ENCODE measurements around the gene ARID5B.

ARID5B gene

DNA sequence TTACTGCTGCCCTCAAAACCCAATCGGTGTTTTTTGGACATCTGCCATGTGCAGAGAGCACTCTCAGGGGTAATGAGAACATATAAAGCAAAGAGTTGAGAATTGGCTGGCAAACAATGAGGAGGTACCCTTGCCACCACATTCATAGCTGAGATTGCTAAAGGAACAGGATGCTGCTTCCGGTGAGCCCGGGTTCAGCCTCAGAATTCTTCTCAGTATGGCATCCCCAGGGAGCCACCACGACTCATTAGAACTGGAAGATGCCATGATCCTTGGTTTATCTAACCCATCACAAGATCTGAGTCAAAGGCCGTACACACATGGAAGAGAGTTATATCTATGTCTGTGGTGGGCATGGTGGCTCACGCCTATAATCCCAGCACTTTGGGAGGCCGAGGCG lies 174.4 kb downstream of the ARID5B start:
- no peak for DNase-seq (ENCODE audit: low spot score)

DNA sequence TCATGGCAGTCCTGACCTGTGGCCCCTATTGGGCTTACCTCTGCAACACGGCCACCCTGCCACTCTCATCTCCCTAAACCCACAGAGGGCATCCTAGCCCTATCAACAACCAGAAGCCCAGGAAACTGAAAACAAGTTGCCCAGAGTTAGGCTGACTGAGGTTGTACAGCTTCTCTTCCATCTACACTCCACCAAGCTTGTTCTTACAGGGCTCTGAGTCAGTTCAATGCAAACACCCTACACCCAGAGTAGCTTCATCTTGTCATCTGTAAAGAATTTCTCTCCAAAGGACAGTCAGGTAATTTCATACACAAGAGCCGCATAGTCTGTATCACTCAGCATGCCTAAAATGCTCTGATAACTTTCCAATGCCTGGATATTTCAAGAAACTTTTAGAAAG lies 175.4 kb downstream of the ARID5B start:
- DNase-seq (ENCODE audit: low spot score): no peak

DNA sequence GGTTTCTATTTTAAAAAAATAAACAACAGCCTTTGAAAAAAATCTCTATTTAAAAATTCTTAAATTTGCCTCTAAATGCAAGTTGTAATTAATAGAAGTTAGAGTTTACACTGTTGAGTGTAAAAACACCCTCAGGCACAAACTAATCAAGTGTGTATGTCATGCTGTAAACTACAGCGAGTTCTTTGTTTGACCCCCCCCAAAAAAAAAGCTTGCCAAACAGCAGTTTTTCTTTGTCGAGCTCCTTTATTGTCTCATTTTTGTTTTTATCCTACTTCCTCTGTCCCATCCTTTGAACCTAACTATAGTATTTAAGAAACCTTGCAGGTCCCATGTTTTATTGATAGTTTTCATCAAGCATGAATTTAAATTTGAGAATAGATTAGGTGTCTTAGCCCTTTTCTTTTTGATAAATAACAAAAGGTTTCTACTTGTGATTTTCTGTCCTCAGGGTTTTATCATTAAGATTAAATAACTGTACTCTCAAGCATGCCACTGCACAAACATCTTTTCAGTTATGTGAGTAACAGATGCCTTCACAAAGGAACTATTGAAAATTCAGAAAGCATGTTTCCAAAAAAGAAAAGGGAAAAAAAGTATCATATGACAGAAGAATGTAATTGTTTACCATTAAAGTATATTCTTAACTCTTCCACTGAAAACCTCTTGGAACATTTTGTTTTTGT lies 176.0 kb downstream of the ARID5B start:
- no peak for DNase-seq (ENCODE audit: low spot score)

DNA sequence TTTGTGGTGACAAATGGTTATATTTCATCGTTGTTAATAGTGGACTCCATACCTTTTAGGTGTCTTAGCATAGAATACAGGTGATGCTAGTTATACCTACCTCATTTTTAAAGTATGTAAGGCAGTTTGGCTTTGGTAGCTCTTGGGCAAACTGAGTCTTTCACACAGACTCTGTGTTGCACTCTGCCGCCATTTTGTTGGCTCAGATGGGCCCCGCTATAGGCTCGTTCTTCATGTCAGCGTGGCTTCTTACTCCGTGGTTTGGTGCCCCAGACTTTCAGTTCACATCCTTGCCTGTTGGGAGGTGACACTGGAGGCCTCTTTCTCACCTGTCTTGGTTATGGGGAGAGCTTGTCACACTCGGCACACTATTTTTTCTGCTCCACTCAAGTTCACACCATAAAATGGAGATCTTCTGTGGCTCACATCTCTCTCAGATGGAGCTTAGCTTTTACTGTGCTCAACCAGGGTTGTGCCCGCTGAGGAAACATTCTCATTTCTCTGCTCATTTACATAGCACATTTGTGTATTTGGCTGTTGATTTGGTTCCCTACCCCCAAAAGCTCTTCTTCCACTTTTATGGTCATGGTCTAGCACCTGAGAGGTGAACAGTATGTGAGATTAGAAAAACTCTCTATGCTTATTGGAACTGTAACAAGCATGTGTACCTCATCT lies 178.5 kb downstream of the ARID5B start:
- DNase-seq (ENCODE audit: low spot score): no peak

DNA sequence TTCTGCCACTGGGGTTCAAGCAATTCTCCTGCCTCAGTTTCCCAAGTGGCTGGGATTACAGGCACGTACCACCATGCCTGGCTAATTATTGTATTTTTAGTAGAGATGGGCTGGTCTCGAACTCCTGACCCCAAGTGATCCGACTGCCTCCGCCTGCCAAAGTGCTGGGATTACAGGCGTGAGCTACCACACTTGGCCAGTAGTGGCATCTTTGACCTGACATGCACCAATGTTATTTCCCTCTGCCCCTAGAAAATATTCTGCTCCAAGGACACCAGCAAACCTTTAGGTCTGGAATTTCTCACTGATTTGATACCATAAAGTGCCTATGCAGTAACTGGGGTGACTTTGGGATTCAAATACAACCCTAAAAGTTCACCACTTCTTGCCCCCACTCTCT lies 179.4 kb downstream of the ARID5B start:
- no peak for DNase-seq (ENCODE audit: low spot score)

DNA sequence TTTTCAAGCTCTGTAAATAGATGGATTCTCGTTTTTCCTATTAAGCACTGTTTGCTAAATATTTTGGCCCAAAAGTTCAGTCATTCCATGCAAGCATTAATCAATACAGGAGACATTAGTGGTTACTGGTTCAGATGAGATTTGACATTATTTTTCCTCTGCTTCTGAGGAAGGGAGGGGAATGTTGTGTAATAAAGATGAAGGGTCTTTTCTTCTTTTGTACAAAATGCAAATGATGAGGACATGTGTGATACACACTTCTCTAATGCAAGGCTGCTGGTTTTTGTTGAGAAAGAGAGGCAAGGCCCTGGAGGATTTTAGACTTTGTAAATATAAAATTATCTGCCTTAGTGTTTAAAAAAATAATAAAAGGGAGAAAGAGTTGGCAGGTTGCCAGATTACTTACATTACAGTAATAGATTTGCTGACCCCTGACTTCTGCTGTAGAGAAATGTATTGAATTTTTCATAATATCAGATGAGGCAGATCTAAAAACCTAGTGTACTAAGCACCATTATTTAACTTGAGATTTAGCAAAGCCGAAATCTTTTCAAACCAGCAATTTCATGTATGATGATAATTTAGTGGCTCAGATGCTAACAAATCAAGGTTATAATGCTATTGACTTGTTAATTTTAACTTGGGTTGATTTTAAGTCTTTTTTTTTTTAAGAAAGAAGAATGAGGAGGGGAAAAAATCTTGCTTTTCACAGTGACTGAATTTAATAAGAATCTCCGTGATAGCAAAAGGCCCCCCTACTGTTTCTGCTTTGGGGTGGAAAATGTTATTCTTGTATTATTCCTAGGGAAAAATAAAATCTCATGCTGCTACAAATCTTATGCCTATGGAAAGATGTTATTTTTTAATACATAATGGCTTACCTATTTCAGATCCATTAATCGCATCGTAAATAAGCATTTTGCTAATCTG lies 180.1 kb downstream of the ARID5B start:
- DNase-seq (ENCODE audit: low spot score): no peak

DNA sequence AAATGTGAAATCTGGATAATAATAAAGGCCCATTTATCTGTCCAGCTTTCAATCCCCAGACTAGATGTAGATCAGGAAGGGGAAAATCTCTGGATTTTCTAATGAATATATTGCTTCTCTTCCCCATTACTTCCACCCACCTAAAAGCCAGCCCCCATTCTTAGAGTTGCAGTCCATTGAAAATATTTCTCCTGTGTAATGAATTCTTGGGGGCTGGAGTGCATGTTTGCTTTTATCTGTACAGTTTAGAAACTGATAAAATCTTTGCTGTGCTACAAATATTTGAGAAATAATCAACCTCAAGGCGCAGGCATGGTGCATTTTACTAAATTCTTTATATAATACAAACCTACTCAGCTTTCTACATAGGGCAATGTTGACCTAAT lies 180.8 kb downstream of the ARID5B start:
- no peak for DNase-seq (ENCODE audit: low spot score)

DNA sequence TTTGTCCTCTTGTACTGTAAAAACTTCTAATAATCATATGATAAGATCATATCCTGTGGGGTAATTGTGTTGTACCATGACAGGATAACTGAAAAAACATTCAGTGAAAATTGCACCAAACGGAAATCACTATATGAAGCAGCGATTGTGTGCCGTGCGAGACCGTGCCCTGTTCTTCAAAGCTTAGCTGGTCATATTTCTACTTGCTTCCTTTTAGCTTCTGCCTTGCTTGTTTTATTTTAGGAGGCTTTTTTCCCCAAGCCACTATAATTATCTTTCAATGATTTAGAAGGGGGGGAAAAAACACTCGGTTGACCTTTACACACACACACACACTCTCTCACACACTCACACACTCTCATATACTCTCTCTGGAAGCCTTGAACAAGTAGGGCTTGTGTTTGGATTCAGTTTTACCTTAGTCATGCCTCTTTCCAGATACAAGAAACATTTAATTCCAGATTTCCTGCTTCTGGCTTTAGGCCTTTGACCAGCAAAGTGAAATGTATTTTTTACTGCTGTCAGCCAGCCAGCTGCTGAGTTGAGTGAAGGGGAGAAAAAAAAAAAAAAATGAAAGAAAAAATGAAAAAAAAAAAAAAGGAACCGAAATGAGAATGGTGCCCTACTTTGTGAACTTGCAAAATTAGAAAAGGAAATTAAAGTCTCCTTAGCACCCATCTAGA lies 181.4 kb downstream of the ARID5B start:
- DNase-seq (ENCODE audit: low spot score): peak; percentile 57

DNA sequence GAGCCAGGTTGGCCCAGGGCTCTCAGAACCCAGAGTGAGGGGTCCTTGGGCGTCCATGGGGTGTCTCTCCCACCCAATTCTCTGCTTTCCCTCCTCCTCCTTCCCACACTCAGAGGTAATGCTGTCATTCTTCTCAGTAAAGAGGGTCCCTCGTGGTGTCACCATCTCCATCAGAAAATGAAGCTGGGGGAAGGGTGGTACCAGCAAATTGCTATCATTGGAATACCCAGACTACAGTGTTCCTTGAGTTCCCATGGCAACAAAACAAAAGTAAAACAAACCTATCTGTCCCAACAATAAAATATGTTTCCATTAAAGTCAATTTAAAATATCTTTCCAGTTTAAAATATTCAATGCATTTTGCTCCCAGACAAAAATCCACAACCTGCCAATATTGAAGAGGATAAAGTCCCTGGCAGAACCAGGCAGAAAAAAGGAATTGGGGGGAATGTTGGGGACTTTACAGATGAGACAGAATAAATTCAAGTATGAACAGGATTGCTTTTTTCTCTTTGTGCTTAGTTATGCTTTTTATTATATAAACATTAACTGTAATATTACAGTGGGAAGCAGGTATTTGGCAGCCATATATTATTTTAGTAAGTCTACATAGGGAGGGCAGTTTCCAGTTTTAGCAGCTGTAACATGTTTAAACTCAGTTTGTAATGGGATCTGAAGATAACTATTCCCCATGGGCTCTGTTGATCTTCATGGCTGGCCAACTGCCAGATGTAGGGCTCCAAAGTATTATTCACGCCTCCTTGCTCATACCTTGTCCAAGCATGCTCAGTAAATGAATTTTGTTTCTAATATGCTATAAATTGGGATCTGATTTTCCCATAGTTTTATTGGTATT lies 182.1 kb downstream of the ARID5B start:
- DNase-seq (ENCODE audit: low spot score): no peak

DNA sequence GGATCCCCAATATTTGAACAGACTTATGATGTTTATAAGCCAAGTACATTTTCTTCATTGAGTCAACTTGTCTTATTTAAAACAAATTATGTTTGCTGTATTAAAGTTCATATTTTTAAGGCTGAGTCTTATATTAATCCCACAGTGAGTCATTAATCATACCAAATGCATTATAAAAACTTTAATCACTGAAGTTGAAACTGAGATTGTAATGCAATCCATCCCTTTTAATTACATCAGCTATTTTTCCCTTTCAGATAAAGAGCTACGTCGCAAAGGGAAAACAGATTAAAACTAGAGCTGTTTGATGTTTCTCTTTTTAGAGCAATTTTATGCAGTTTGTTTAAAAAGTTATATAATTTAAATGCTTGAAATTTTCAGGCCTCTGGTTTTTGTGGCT lies 183.0 kb downstream of the ARID5B start:
- no peak for DNase-seq (ENCODE audit: low spot score)

DNA sequence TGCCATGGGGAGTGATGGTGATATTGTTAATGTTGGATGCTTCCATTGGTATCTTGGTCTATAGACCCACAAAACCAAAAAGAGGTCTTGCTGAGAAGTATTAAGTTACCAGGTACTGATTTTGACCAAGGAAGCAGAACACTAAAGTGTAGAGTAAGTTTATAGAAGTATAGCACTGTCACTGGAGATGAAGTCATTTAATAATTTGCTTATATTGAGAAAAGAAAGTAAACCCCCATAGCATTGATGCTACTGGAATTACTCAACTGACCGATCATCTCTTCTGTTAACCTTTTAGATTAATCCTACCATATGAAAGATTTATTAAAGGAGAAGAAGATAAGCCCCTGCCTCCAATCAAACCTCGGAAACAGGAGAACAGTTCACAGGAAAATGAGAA lies 183.9 kb downstream of the ARID5B start:
- no peak for DNase-seq (ENCODE audit: low spot score)

DNA sequence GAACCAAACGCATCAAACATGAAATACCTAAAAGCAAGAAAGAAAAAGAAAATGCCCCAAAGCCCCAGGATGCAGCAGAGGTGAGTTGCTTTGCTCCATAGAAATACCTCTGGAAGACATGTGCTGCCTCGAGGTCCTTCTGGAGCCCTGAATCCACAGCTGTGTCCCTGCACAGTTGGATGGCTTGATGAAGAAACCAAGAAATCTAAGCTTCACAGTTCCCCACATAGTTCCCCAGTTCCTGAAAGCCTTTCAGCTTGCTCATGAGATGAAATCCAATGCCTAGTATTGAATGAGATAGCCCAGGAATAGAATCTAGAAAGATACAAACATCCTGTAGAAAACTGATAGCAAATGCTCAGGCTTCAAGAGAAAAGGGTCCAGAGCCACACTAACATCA lies 184.3 kb downstream of the ARID5B start:
- DNase-seq (ENCODE audit: low spot score): no peak

DNA sequence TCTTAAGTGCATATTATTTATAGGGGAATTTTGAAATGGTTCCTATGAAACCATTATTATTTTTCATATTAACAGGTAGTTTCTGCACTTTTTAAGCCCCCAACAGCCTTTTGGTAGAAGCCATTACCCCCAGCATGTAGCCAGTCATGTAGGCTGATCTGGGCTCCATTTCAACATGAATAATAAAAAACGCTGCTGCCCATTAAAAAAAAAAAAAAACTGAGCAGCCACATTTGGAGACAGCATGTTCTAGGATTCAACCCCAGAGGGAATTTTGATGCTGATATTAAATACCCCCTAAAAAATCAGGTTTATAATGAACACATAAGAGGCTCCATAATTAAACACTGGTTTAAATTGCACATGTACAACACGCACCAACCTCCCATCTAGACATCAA lies 185.8 kb downstream of the ARID5B start:
- DNase-seq (ENCODE audit: low spot score): no peak

DNA sequence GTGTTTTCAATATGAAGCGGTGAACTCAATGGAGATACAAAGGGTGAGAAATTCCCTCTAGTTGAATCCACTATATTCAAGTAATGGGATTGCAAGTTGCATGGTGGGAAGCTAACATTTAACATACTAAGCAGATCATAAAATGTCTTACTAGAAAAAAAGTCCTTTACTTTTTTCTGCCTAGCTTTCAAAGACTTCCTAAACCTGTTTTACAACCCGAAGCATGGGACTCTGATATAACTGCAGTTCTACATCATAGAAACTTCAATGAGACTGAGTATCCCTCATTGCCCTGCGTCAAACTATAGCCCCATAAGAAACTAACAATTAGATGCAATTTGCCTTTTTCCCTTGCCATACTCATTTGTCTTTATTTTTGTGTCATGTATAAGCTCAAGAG lies 187.3 kb downstream of the ARID5B start:
- no peak for DNase-seq (ENCODE audit: low spot score)

DNA sequence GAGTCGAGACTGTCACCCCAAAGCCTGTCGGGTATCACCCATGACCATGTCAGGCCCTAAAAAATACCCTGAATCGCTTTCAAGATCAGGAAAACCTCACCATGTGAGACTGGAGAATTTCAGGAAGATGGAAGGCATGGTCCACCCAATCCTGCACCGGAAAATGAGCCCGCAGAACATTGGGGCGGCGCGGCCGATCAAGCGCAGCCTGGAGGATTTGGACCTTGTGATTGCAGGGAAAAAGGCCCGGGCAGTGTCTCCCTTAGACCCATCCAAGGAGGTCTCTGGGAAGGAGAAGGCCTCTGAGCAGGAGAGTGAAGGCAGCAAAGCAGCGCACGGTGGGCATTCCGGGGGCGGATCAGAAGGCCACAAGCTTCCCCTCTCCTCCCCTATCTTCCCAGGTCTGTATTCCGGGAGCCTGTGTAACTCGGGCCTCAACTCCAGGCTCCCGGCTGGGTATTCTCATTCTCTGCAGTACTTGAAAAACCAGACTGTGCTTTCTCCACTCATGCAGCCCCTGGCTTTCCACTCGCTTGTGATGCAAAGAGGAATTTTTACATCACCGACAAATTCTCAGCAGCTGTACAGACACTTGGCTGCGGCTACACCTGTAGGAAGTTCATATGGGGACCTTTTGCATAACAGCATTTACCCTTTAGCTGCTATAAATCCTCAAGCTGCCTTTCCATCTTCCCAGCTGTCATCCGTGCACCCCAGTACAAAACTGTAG lies 191.0 kb downstream of the ARID5B start:
- DNase-seq (ENCODE audit: low spot score): no peak

DNA sequence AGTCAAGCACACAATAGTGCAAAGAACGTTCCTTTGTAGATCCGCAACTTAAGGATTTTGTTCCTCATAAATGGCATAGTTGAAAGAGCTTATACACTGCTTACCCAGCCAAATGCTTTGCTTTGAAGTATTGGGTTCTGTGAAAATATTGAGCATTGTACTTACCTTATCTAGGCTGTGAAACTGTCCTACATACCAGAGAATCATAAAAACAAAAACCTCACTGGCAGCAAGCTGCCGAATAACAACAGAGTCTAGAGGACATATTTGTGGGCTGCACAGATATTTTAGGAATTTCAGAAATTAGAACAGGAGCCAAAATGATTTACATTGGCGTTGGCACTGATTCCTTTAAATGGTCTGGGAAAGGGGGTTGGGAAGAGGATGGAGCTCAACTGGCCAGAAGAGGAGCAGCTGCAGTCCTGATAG lies 192.4 kb downstream of the ARID5B start:
- no peak for DNase-seq (ENCODE audit: low spot score)

DNA sequence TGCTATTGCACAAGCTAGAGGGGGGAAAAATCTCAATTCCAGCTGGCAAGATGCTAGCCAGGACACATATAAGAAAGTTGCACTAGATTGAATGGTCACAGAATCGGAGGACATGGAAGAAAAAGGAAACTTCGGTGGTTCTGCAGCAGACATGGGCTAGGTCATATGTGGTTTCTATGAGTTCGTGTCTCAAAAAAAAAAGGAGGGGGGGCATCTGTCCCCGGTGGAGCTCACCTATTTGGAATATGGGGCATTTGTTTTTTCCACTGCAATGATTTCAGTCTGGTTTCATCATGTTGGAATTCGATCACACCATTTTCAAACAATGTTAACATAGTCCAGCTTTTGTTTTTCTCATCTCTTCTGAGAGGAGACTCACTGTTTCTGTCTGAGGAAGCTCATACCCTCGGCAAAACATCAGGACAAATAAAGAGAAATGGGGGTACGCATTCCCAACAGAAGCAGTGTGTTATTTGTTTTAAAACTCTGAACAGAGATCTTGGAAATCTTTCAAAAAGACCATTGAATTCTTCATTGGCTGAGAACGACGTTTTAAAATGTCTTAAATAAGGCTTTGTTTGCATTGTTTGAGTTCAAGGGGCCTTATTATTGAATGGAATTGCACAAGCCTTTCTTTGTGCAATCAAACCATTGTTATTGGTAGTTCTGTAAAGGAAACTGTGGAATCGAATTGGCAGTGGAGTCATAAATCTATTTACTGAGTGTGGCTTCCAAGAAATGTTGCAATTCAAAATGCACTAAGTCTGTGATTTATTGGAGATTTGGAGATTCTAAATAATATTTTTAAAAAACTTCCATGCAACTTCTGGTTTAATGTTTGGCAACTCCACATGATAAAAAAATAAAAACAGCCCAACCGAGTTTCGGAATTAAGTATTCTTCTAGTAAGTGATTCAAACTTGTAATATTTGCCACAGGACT lies 194.0 kb downstream of the ARID5B start:
- peak; percentile 96 for DNase-seq (ENCODE audit: low spot score)

DNA sequence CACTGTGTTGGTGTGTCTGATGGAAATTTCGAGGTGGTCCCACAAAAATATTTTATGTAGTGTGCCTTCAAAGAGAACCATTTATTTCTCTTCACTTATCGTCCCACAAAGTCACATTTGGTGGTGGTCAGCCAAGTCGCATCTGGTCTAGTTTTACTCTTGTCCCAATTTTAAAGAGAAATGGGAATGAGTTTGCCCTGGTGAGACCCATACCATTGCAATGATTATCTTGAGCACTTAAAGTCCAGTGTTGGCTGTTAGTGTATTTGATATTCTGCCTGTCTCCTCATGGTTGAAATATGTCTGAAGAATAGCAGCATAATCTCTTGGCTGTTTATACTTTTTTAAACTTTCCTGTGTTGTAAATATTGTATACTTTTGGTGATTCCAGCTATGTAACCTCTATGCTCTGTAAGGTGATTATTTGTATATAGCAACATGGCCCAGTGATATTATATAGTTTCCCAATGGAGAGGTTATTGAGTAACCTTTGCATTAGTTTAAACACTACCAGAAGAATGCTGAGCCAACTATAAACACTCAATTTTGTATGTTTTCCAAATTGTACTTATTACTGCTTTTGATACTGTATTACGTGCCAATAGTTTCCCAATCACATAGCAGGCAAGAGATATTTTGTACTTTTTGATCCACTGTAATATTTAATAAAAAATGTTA lies 194.9 kb downstream of the ARID5B start:
- DNase-seq (ENCODE audit: low spot score): no peak

Data from pons (tissue), 1 donor.